Epidermal melanocyte (primary cell): ENCODE data around the gene GPC3.

Experiments used
- DNase-seq: peaks from one replicate; pipeline ENCODE4 v3.0.0; 2011; ENCODE audit warnings: low spot score; ENCODE audit not compliant: insufficient read length

Gene GPC3

GRCh38 chrX:133569217-133569616, 416.2 kb downstream of the GPC3 start:
- no peak for DNase-seq

DNA sequence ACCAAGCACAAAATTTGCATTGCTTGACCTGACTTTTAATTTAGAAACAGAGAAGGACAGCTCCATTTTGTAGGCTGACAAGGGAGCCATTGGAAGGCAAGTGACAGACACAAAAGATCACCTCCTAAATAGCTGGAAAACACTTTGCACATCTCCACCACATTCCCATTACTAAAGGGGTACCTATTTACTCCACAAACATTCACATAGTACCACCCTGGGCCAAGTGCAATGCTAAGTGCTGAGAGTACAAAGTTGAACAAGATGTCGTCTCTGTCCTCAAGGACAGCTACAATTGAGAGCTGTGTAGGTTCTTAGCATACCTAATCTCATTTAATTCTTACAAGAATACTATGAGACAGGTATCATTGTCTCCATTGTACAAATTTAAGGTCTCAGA, 417.3 kb downstream of the GPC3 start:
- no peak for DNase-seq

DNA sequence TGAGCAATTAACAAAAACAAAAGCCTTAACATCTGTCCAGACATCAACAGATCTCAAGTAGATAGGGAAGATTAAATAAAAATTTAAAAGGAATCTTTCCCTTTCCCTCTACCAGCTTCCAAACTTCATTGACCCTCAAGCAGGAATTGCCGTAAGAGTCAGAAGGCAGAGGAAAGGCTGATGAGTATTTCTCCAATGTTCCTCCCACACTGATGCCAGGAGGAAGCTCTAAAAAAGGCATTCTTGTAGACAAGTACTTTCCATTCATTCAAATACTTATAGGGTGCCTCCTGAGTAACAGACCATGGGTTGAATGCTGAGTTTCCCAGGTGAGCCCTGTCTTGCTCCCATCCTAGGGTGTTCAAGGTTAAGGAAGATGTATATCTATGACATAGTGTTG, 418.5 kb downstream of the GPC3 start:
- DNase-seq, result no peak

GRCh38 chrX:133563705-133564104, 421.7 kb downstream of the GPC3 start:
- no peak for DNase-seq

GRCh38 chrX:133561251-133561650, 424.1 kb downstream of the GPC3 start:
- no peak for DNase-seq

- no peak for DNase-seq
These were observed 425.5 kb downstream of the GPC3 start for GRCh38 chrX:133559909-133560308.

GRCh38 chrX:133555782-133556458, 429.5 kb downstream of the GPC3 start:
- DNase-seq, result no peak

DNA sequence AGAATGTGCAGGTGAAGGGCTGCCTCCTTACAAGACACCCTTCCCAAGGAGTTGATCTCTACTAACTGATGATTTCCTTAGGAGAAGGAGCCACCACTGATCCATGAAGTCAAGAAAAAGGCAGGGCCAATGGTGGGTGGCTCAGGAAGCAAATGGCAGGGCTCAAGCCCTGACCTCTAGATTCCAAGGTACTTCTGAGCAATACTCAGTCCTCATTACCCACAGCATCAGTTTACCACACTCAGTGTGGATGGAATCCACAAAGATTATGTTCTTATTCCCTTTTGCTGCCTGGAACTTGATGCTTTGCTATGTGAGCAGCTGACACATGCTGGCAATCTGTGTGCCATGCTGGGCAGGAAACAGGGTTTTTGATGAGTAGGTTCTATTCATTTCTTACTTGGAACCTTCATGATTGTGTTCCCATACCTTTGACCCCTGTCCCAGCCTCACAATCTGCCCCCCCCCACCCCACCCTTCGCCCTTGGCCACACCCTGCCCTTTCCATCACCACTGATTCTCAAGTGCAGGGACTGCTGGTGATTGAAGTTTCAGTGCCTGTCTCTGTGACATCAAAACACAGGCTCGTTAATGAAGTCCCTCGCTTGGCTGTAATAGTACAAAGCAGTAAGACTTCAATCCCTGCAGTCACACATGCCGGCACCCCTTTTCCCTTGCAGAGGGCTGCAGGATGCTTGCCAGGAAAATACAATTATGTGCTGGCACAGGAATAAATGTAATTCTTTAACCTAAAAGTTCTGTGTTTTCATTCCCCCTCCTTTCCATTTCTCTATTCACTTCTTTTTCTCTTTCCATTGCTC, 434.5 kb downstream of the GPC3 start:
- no peak for DNase-seq

GRCh38 chrX:133549295-133549933, 436.0 kb downstream of the GPC3 start:
- no peak for DNase-seq

DNA sequence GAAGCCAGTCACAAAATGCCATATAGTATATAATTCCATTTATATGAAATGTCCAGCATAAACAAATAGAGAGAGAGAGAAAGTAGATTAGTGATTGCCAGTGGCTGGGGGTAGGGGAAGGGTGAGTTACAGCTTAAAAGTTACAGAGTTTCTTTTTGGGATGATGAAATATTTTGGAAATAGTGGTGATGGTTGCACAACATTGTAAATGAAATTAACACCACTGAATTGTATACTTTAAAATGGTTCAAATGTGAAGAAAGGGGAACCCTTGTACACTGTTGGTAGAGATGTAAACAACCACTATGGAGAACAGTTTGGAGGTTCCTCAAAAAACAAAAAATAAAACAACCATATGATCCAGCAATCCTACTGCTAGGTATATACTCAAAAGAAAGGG, 439.0 kb downstream of the GPC3 start:
- DNase-seq, result no peak

DNA sequence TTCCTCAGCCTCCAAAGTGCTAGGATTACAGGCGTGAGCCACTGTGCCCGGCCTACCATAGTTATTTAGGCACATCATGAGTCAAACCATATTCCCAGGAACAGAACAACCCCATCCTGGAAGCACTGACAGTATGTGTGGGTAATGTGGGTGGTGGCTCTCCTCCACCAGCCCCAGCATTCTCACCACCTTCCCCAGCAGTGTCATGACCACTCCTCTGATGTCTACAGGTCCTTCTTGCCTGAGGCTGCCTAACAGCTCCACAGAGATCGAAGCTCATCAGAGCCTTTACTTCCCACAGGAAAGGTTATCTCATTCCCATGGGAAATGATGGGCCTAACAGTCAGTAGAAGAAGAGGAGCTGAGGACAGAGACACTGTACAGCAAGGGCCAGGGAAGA, 440.6 kb downstream of the GPC3 start:
- no peak for DNase-seq

- DNase-seq, result no peak
These were observed 441.3 kb downstream of the GPC3 start for GRCh38 chrX:133544115-133544514.

- no peak for DNase-seq
These were observed 441.7 kb downstream of the GPC3 start for GRCh38 chrX:133543654-133544053.

GRCh38 chrX:133542476-133542875, 442.9 kb downstream of the GPC3 start:
- DNase-seq, result no peak

DNA sequence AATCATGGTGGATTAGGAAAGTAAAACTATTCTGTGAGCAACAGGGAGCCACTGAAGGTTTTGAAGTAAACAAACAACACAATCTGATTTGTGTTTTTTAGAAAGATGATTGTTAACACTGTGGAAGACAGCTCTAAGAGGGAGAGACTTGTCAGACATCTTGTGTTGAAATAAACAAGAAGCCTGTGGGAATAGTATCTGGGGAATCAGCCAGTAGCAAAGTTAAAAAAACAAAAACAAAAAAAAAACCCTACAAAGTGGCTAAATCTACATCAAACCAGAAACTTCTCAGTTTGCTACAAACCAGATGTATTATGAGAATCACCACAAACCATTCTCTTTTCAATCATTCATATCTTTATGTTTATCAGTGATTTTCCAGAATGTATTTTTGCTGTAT, 444.4 kb downstream of the GPC3 start:
- DNase-seq, result no peak

- DNase-seq, result no peak
These were observed 447.2 kb downstream of the GPC3 start for GRCh38 chrX:133538148-133538547.

DNA sequence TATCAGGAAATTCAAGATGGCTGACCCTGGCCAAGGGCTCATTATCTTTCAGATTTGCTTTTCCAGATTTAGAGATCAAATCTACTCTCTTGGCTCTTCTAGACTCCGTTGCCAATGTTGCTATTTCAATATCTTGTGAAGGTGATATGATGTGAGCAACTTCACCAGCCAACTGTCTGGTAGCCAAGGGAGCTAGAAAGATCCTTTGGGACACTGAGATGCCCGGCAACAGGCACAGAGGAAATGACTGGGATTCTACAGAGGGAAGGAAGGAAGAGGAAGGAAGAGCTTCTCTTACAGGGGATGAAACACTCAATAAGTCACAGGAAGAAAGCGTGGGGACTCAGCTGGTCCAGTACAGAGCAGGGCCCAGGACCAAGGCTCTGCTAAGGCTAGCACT, 448.3 kb downstream of the GPC3 start:
- DNase-seq, result no peak

DNA sequence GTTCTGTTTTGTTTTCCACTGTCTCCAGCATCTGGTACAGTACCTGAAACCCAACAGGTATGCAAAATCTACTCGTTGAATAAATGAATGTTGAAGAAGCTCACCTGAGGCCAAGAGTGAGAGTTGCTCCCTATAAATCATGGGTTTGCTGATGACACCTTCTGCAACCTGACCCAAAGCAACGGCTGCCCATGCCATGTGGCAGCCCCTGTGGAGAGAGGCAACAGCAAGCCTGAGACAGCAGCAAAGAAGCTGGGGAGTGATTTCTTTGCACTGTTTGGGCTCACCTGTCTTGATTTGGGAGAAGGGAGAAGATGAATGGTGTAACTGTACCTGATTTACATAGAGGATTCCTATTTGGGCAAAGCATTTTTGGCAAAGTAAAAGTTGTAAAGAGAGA, 450.3 kb downstream of the GPC3 start:
- DNase-seq, result no peak

GRCh38 chrX:133534172-133534571, 451.2 kb downstream of the GPC3 start:
- DNase-seq, result no peak

- DNase-seq, result no peak
These were observed 452.1 kb downstream of the GPC3 start for GRCh38 chrX:133533249-133533648.

DNA sequence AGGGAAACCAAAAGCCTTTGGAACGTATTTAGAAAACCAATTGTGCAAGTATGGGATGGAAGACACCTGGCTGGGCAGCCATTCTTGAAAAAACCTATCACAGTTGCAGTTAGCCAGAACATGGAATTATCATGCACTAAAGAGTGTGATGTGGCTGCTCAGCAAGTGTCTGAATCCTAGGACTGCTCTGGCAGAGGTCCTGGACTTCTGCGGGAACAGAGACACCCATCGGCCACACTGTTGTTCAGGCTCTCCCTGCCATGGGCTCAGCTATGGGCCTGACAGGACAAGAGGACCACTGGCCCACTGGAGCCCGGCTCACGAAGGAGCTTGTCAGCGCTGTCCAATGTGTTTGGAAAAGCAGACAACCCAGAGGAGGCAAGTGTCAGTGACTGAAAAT, 454.4 kb downstream of the GPC3 start:
- no peak for DNase-seq

- DNase-seq, result no peak
These were observed 455.8 kb downstream of the GPC3 start for GRCh38 chrX:133529578-133529977.

- DNase-seq, result no peak
These were observed 457.6 kb downstream of the GPC3 start for GRCh38 chrX:133527825-133528224.
